B cell (primary cell): ENCODE results near the gene AGBL2. TPM values are rescaled to one million over a fixed set of nuclear protein-coding genes. Genes with fewer than 3 reads are reported as not detected.

ENCODE experiments used
- ATAC-seq: fragments of 200-7000 bp; cut with Tn5 transposase; one replicate; pipeline ENCODE4 v1.10.0; 2021; ENCODE audit warnings: low read depth, mild to moderate bottlenecking, moderate number of reproducible peaks, moderate library complexity
- CTCF ChIA-PET: fragments of 350-600 bp; sonication (Branson Sonifier 250); formaldehyde crosslinking; loops from one replicate; lab custom pipeline; 2021; ENCODE audit warnings: antibody characterized with exemption, inconsistent platforms; lab: Charles Lee
- POLR2A ChIA-PET: fragments of 350-600 bp; sonication (Branson Sonifier 250); formaldehyde crosslinking; loops from one replicate; lab custom pipeline; 2021; ENCODE audit warnings: antibody characterized with exemption; lab: Charles Lee
- DNase-seq: peaks from one replicate; pipeline ENCODE4 v3.0.0; 2013
- H2AFZ ChIP-seq: 2 replicates; pipeline ENCODE4 v1.6.1; 2012; ENCODE audit warnings: mild to moderate bottlenecking, low read depth, low read length; ENCODE audit not compliant: insufficient read depth, poor library complexity, severe bottlenecking
- H3K27ac ChIP-seq, 2 donors: 1 replicate in 1 of 2; 2 replicates in 1 of 2; pipeline ENCODE4 v1.5.1; 2012 to 2013; ENCODE audit warnings: low read length in 2 of 2, mild to moderate bottlenecking in 2 of 2, moderate library complexity in 1 of 2
- H3K27me3 ChIP-seq, 4 experiments: fragments of 200-600 bp in 1 of 4; sonication (generic) in 1 of 4; replicated peaks in 1 of 4; 1 replicate in 2 of 4; 2 replicates in 2 of 4; pipeline versions ENCODE4 v1.6.1 to v1.7.0; 2013 to 2016; ENCODE audit warnings: low read length in 3 of 4, mild to moderate bottlenecking in 2 of 4, mixed read lengths in 1 of 4, moderate library complexity in 1 of 4; ENCODE audit not compliant: insufficient read depth in 4 of 4, control insufficient read depth in 3 of 4; ENCODE audit errors: control extremely low read depth in 1 of 4
- H3K36me3 ChIP-seq, 2 experiments: replicated peaks in 1 of 2; 1 replicate in 1 of 2; 2 replicates in 1 of 2; pipeline versions ENCODE4 v1.6.1 to v1.7.1; 2013; ENCODE audit warnings: low read length in 1 of 2; ENCODE audit not compliant: insufficient read depth in 2 of 2, control insufficient read depth in 1 of 2; ENCODE audit errors: control extremely low read depth in 1 of 2, extremely low read depth in 1 of 2
- H3K4me1 ChIP-seq, 2 donors: fragments of 200-600 bp in 1 of 2; sonication (generic) in 1 of 2; 1 replicate in 1 of 2; 2 replicates in 1 of 2; pipeline versions ENCODE4 v1.5.1 to v1.6.1; 2013 to 2017; ENCODE audit warnings: low read length in 2 of 2; ENCODE audit not compliant: control insufficient read depth in 2 of 2, insufficient read depth in 2 of 2
- H3K4me2 ChIP-seq: replicated peaks from 2 replicates; pipeline ENCODE3; 2012; ENCODE audit warnings: mild to moderate bottlenecking, low read depth, low read length; ENCODE audit not compliant: poor library complexity, severe bottlenecking
- H3K4me3 ChIP-seq, 5 experiments: fragments of 200-600 bp in 1 of 5; sonication (generic) in 1 of 5; 1 replicate in 3 of 5; 2 replicates in 2 of 5; pipeline versions ENCODE4 v1.5.1 to v1.7.0; 2011 to 2016; ENCODE audit warnings: low read length in 4 of 5, mild to moderate bottlenecking in 4 of 5, low read depth in 2 of 5, control low read depth in 1 of 5, moderate library complexity in 1 of 5; ENCODE audit not compliant: insufficient read depth in 1 of 5; ENCODE audit errors: control extremely low read depth in 1 of 5, extremely low read depth in 1 of 5
- H3K79me2 ChIP-seq: fragments of 200-600 bp; sonication (generic); one replicate; pipeline ENCODE4 v1.6.0; 2016; ENCODE audit warnings: low read length; ENCODE audit not compliant: control insufficient read depth, insufficient read depth
- H3K9ac ChIP-seq: fragments of 200-600 bp; sonication (generic); 2 replicates; pipeline ENCODE4 v1.6.1; 2017; ENCODE audit warnings: mild to moderate bottlenecking, low read length, moderate library complexity
- H3K9me3 ChIP-seq, 3 donors: one replicate each; pipeline versions ENCODE4 v1.6.1 to v1.7.1; 2013; ENCODE audit warnings: low read length in 2 of 3; ENCODE audit not compliant: control insufficient read depth in 2 of 3, insufficient read depth in 1 of 3; ENCODE audit errors: control extremely low read depth in 1 of 3
- H4K20me1 ChIP-seq: 2 replicates; pipeline ENCODE4 v1.6.0; 2012; ENCODE audit warnings: mild to moderate bottlenecking, low read length; ENCODE audit not compliant: insufficient read depth, control insufficient read depth, poor library complexity, severe bottlenecking
- H3K27ac Mint-ChIP-seq: one replicate; pipeline ENCODE4 v1.8.0; 2021; ENCODE audit warnings: mixed read lengths
- H3K27me3 Mint-ChIP-seq: one replicate; pipeline ENCODE4 v1.8.0; 2021; ENCODE audit warnings: mixed read lengths
- H3K4me1 Mint-ChIP-seq: one replicate; pipeline ENCODE4 v1.8.0; 2021; ENCODE audit warnings: mixed read lengths
- H3K4me3 Mint-ChIP-seq: one replicate; pipeline ENCODE4 v1.8.0; 2021; ENCODE audit warnings: mixed read lengths
- H3K9me3 Mint-ChIP-seq: one replicate; pipeline ENCODE4 v1.8.0; 2022; ENCODE audit warnings: mixed read lengths; ENCODE audit not compliant: insufficient read depth
- CTCF ChIP-seq: fragments of 200-600 bp; IDR thresholded peaks from one replicate; pipeline ENCODE4 v1.8.0; 2022; ENCODE audit warnings: antibody characterized with exemption, mild to moderate bottlenecking
- EZH2 ChIP-seq: IDR thresholded peaks from 2 replicates; pipeline ENCODE4 v1.6.1; 2012; ENCODE audit warnings: borderline replicate concordance, low read depth, mild to moderate bottlenecking, moderate library complexity, low read length; ENCODE audit not compliant: insufficient read depth, poor library complexity, severe bottlenecking
- WGBS: methylation state at CpG from one replicate; pipeline ENCODE4 v1.1.5; 2013; ENCODE audit warnings: missing lambda C conversion rate; ENCODE audit not compliant: insufficient coverage; 5-methylcytosine and 5-hydroxymethylcytosine counted together
- intact Hi-C: fragments of 100-400 bp; cut with micrococcal nuclease; formaldehyde crosslinking; loops from one replicate; pipeline ENCODE4 v1.10.0; 2022
- polyA plus RNA-seq: library from polyadenylated mRNA; depleted of rRNA; stranded (reverse); fragments of >200 nt; gene quantifications from 2 replicates; pipeline ENCODE4 v1.2.3, GENCODE V29; 2012
- total RNA-seq, 2 donors: library from RNA; stranded (reverse); fragments of 120-200 nt in 1 of 2; gene quantifications; 1 replicate in 1 of 2; 2 replicates in 1 of 2; pipeline versions ENCODE4 v1.2.3 to v1.2.4, GENCODE V29; 2013 to 2022

The AGBL2 gene
- total and polyA plus RNA-seq, 2 donors (not counting 1 experiment from before 2014, with no cell fraction given), result 13.6 to 28.6 TPM

- no peaks in the 10 kb centered on the region for H3K4me1 Mint-ChIP-seq
- H2AFZ ChIP-seq, result no peak overlapping the region
- TF ChIP-seq EZH2, result no peak
- no peaks in the 10 kb centered on the region for H3K4me1 ChIP-seq
- DNase-seq (no peak), ATAC-seq (no peak)
- peaks cover 8% of the 10 kb centered on the region for H3K79me2 ChIP-seq
- 83% methylated on average over 2 of the region's 3 CpGs for WGBS
- H3K27ac Mint-ChIP-seq, result no peak overlapping the region
- H3K27ac ChIP-seq, result peak overlapping the region in 1 of 2 donors; percentile 49
- no peak overlapping the region for H3K4me3 ChIP-seq
- ChIA-PET CTCF (interaction anchor here (0.7 to 1.2 kb wide), 2 partner anchors 10 to 11 kb away, joined by 3 read pairs; partner anchors contain the start of gene AGBL2), POLR2A (no interaction called here)
- H4K20me1 ChIP-seq, result peaks cover 10% of the 10 kb centered on the region
- H3K27me3 ChIP-seq, result no peaks in the 10 kb centered on the region
- intact Hi-C loops, result no loop called here
- H3K4me2 ChIP-seq, result no peak overlapping the region
- no peaks in the 10 kb centered on the region for H3K9me3 Mint-ChIP-seq
- H3K36me3 ChIP-seq, result peaks cover 29 to 91% of the 10 kb centered on the region in 2 experiments
- no peak overlapping the region for H3K4me3 Mint-ChIP-seq
- H3K9ac ChIP-seq, result no peak overlapping the region
- no peaks in the 10 kb centered on the region for H3K9me3 ChIP-seq
- no peaks in the 10 kb centered on the region for H3K27me3 Mint-ChIP-seq
Observed at GRCh38 chr11:47726118-47726442, 10.9 kb upstream of the AGBL2 start.

GRCh38 chr11:47725442-47726117, 10.4 kb upstream of the AGBL2 start:
- intact Hi-C loops, result no loop called here
- H3K9ac ChIP-seq, result no peak overlapping the region
- CTCF ChIA-PET, result interaction anchor here (1.2 kb wide), 1 partner anchor 10 kb away, joined by 3 read pairs; the partner anchor contains the start of gene AGBL2
- Mint-ChIP-seq H3K27ac (no peak overlapping the region), H3K9me3 (no peaks in the 10 kb centered on the region), H3K27me3 (no peaks in the 10 kb centered on the region), H3K4me1 (no peaks in the 10 kb centered on the region), H3K4me3 (no peak overlapping the region)
- H3K79me2 ChIP-seq, result peaks cover 8% of the 10 kb centered on the region
- H3K4me3 ChIP-seq, result no peak overlapping the region
- peaks cover 29 to 89% of the 10 kb centered on the region in 2 experiments for H3K36me3 ChIP-seq
- TF ChIP-seq EZH2 (no peak), CTCF (no peak)
- H3K9me3 ChIP-seq, result no peaks in the 10 kb centered on the region
- no peaks in the 10 kb centered on the region for H3K4me1 ChIP-seq
- H4K20me1 ChIP-seq, result peaks cover 10% of the 10 kb centered on the region
- POLR2A ChIA-PET, result no interaction called here
- H3K27ac ChIP-seq, result peak overlapping the region in 1 of 2 donors; percentile 49
- no CpG with 5 or more reads among the region's 3 CpGs for WGBS
- H2AFZ ChIP-seq, result no peak overlapping the region
- ATAC-seq, result no peak
- DNase-seq, result no peak
- no peak overlapping the region for H3K4me2 ChIP-seq
- H3K27me3 ChIP-seq, result no peaks in the 10 kb centered on the region
